ENCODE measurements around the gene SBK3.
"Not testable (repeated sequence)": the region's sequence is repeated elsewhere in the genome, so short reads cannot be mapped to it uniquely, and the experiment has no call there.

DNA sequence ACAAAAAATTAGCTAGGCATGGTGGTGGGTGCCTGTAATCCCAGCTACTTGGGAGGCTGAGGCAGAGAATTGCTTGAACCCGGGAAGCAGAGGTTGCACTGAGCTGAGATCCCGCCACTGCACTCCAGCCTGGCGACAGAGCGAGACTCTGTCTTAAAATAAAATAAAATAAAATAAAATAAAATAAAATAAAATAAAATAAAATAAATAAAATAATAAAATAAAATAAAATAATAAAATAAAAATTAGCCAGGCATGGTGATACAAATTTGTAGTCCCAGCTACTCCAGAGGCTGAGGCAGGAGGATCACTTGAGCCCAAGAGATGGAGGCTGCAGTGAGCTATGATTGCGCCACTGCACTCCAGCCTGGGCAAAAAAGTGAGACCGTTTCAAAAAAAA, 28.6 kb upstream of the SBK3 start:
- TF ChIP-seq, protein P1, sequence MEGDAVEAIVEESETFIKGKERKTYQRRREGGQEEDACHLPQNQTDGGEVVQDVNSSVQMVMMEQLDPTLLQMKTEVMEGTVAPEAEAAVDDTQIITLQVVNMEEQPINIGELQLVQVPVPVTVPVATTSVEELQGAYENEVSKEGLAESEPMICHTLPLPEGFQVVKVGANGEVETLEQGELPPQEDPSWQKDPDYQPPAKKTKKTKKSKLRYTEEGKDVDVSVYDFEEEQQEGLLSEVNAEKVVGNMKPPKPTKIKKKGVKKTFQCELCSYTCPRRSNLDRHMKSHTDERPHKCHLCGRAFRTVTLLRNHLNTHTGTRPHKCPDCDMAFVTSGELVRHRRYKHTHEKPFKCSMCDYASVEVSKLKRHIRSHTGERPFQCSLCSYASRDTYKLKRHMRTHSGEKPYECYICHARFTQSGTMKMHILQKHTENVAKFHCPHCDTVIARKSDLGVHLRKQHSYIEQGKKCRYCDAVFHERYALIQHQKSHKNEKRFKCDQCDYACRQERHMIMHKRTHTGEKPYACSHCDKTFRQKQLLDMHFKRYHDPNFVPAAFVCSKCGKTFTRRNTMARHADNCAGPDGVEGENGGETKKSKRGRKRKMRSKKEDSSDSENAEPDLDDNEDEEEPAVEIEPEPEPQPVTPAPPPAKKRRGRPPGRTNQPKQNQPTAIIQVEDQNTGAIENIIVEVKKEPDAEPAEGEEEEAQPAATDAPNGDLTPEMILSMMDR (IDR thresholded peaks at IDR 0.05): not testable (repeated sequence)
- TF ChIP-seq POLR2A, POLR2AphosphoS5 (IDR thresholded peaks at IDR 0.05): not testable (repeated sequence)

Data from prostate gland (tissue), 2 donors.